GM18873 (cell line): ENCODE measurements around the gene MAPT.
"Not testable (repeated sequence)": the region's sequence is repeated elsewhere in the genome, so short reads cannot be mapped to it uniquely, and the experiment has no call there.

Experiments
- ATAC-seq: cut with Tn5 transposase; IDR thresholded peaks from one replicate; pipeline ENCODE4 v1.9.1; 2021; ENCODE audit warnings: mild to moderate bottlenecking, moderate library complexity, moderate number of reproducible peaks; ENCODE audit not compliant: unreplicated experiment, low FRiP score

The MAPT gene

DNA sequence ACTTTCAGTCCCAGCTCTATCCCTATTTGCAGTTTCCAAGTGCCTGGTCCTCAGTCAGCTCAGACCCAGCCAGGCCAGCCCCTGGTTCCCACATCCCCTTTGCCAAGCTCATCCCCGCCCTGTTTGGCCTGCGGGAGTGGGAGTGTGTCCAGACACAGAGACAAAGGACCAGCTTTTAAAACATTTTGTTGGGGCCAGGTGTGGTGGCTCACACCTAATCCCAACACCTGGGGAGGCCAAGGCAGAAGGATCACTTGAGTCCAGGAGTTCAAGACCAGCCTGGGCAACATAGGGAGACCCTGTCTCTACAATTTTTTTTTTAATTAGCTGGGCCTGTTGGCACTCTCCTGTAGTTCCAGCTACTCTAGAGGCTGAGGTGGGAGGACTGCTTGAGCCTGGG lies 106.4 kb downstream of the MAPT start:
- ATAC-seq = no peak

GRCh38 chr17:46001390-46002310 lies 107.3 kb downstream of the MAPT start:
- no peak for ATAC-seq

GRCh38 chr17:46002311-46002972 lies 108.1 kb downstream of the MAPT start:
- no peak for ATAC-seq

GRCh38 chr17:46002973-46003316 lies 108.6 kb downstream of the MAPT start:
- no peak for ATAC-seq

DNA sequence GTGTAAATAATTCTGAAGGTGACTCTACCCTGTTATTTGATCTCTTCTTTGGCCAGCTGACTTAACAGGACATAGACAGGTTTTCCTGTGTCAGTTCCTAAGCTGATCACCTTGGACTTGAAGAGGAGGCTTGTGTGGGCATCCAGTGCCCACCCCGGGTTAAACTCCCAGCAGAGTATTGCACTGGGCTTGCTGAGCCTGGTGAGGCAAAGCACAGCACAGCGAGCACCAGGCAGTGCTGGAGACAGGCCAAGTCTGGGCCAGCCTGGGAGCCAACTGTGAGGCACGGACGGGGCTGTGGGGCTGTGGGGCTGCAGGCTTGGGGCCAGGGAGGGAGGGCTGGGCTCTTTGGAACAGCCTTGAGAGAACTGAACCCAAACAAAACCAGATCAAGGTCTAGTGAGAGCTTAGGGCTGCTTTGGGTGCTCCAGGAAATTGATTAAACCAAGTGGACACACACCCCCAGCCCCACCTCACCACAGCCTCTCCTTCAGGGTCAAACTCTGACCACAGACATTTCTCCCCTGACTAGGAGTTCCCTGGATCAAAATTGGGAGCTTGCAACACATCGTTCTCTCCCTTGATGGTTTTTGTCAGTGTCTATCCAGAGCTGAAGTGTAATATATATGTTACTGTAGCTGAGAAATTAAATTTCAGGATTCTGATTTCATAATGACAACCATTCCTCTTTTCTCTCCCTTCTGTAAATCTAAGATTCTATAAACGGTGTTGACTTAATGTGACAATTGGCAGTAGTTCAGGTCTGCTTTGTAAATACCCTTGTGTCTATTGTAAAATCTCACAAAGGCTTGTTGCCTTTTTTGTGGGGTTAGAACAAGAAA lies 109.8 kb downstream of the MAPT start:
- no peak for ATAC-seq

DNA sequence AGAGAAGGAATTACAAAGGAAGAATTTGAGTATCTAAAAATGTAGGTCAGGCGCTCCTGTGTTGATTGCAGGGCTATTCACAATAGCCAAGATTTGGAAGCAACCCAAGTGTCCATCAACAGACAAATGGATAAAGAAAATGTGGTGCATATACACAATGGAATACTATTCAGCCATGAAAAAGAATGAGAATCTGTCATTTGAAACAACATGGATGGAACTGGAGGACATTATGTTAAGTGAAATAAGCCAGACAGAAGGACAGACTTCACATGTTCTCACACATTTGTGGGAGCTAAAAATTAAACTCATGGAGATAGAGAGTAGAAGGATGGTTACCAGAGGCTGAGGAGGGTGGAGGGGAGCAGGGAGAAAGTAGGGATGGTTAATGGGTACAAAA lies 111.7 kb downstream of the MAPT start:
- ATAC-seq = not testable (repeated sequence)

- ATAC-seq = no peak
Observed at GRCh38 chr17:46007461-46007965, 113.2 kb downstream of the MAPT start.

DNA sequence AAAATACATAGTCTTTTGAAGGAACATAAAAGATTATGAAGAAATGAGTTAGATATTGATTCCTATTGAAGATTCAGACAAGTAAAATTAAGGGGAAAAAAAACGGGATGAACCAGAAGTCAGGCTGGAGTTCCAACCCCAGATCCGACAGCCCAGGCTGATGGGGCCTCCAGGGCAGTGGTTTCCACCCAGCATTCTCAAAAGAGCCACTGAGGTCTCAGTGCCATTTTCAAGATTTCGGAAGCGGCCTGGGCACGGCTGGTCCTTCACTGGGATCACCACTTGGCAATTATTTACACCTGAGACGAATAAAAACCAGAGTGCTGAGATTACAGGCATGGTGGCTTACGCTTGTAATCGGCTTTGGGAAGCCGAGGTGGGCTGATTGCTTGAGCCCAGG lies 114.2 kb downstream of the MAPT start:
- no peak for ATAC-seq

- ATAC-seq = no peak
Observed at GRCh38 chr17:46009681-46010596, 115.6 kb downstream of the MAPT start.

DNA sequence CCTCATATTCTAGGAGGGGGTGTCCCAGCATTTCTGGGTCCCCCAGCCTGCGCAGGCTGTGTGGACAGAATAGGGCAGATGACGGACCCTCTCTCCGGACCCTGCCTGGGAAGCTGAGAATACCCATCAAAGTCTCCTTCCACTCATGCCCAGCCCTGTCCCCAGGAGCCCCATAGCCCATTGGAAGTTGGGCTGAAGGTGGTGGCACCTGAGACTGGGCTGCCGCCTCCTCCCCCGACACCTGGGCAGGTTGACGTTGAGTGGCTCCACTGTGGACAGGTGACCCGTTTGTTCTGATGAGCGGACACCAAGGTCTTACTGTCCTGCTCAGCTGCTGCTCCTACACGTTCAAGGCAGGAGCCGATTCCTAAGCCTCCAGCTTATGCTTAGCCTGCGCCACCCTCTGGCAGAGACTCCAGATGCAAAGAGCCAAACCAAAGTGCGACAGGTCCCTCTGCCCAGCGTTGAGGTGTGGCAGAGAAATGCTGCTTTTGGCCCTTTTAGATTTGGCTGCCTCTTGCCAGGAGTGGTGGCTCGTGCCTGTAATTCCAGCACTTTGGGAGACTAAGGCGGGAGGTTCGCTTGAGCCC lies 116.3 kb downstream of the MAPT start:
- ATAC-seq = no peak

GRCh38 chr17:46011711-46012505 lies 117.6 kb downstream of the MAPT start:
- no peak for ATAC-seq

DNA sequence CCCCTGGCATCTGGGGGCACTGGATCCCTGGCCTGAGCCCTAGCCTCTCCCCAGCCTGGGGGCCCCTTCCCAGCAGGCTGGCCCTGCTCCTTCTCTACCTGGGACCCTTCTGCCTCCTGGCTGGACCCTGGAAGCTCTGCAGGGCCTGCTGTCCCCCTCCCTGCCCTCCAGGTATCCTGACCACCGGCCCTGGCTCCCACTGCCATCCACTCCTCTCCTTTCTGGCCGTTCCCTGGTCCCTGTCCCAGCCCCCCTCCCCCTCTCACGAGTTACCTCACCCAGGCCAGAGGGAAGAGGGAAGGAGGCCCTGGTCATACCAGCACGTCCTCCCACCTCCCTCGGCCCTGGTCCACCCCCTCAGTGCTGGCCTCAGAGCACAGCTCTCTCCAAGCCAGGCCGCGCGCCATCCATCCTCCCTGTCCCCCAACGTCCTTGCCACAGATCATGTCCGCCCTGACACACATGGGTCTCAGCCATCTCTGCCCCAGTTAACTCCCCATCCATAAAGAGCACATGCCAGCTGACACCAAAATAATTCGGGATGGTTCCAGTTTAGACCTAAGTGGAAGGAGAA lies 118.2 kb downstream of the MAPT start:
- no peak for ATAC-seq

- ATAC-seq = no peak
Observed at GRCh38 chr17:46013127-46013501, 118.8 kb downstream of the MAPT start.

GRCh38 chr17:46013502-46014165 lies 119.3 kb downstream of the MAPT start:
- ATAC-seq = no peak

- not testable (repeated sequence) for ATAC-seq
Observed at GRCh38 chr17:46019408-46019925, 125.1 kb downstream of the MAPT start.

DNA sequence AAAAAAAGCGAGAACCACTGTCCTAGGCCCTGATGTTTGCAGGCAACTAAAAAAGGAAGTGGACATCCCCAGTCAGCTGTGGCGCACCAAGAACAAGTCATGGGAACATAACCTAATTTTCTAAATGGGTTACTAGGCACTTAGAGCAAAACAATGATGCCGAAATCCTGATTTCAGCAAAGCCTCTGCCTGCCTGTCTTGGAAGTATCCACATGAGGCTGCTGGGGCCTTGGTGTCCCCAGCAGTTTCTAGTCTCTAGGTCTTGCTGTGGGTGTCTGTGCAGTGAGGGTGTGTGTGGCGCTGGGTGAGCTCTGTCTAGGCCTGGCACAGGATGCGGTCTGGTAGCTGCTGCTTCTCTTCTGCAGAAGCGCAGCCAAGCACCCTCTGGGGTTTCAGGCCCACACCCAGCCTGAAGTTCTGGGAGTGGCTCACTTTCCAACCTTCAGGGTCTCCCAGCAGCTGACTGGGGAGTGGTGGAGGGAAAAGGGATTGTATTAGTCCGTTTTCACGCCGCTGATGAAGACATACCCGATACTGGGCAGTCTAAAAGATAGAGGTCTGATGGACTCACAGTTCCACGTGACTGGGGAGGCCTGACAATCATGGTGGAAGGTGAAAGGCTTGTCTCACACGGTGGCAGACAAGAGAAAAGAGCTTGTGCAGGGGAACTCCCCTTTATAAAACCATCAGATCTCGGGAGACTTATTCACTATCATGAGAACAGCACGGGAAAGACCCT lies 125.8 kb downstream of the MAPT start:
- ATAC-seq = no peak

DNA sequence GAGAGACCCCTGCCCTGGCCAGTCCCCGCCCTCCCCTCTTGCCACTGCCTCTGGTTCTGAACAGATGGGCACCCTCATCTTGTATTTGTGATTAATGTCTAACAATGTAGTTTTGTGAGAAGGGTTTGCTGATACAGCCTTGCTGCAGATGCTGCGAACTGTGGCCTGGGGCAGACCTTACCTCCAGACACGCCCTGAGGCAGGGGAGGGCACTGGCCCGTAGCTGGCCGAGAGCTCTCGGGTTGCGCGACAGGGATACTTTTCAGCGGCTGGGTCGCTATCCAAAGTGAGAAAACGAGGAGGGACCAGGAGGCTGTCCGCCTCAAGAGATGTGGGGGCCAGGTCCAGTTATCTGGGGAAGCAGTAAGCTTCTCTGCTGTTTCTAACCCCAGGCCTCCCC lies 126.6 kb downstream of the MAPT start:
- ATAC-seq = no peak
